ENCODE measurements around the gene KRT38. TPM values are rescaled to one million over a fixed set of nuclear protein-coding genes. Genes with fewer than 3 reads are reported as not detected.

Gene KRT38
- total and polyA plus RNA-seq, 4 donors, result not detected

GRCh38 chr17:41393826-41394225 lies 47.0 kb downstream of the KRT38 start:
- Histone ChIP-seq H3K9me3 (ENCODE audit: control insufficient read depth in 4 of 4, low read length in 3 of 4) (no peaks in the 10 kb centered on the region), H3K9ac (ENCODE audit: low read depth in 1 of 2, low read length in 2 of 2) (no peak overlapping the region), H3K36me3 (ENCODE audit: control insufficient read depth in 4 of 4, insufficient read depth in 3 of 4, low read depth in 1 of 4, low read length in 3 of 4) (no peaks in the 10 kb centered on the region), H3K4me1 (ENCODE audit: control insufficient read depth in 4 of 4, insufficient read depth in 4 of 4, low read length in 3 of 4) (no peaks in the 10 kb centered on the region), H3K27ac (ENCODE audit: low read depth in 1 of 2, low read length in 2 of 2) (no peak overlapping the region), H3K27me3 (ENCODE audit: control insufficient read depth in 4 of 4, insufficient read depth in 4 of 4, low read length in 3 of 4) (no peaks in the 10 kb centered on the region), H3K4me3 (ENCODE audit: low read depth in 1 of 3, low read length in 3 of 3) (no peak overlapping the region)
- WGBS, result 89% methylated on average over 10 of the region's 10 CpGs
- DNase-seq (ENCODE audit: low spot score), result no peak
- TF ChIP-seq CTCF (IDR thresholded peaks at IDR 0.05; ENCODE audit: low read depth, low read length, missing input control) (no peak), MAX (IDR thresholded peaks at IDR 0.05) (no peak), YY1 (IDR thresholded peaks at IDR 0.05) (no peak), HNF4G (IDR thresholded peaks at IDR 0.05) (no peak), REST (IDR thresholded peaks at IDR 0.05) (no peak), HNF4A (conservative IDR thresholded peaks at IDR 0.05) (no peak), EGR1 (IDR thresholded peaks at IDR 0.05; ENCODE audit: low read depth in 2 of 2) (no peak)

GRCh38 chr17:41393294-41393693 lies 47.5 kb downstream of the KRT38 start:
- Histone ChIP-seq H3K4me3 (ENCODE audit: low read depth in 1 of 3, low read length in 3 of 3) (no peak overlapping the region), H3K9ac (ENCODE audit: low read depth in 1 of 2, low read length in 2 of 2) (no peak overlapping the region), H3K27ac (ENCODE audit: low read depth in 1 of 2, low read length in 2 of 2) (no peak overlapping the region), H3K36me3 (ENCODE audit: control insufficient read depth in 4 of 4, insufficient read depth in 3 of 4, low read depth in 1 of 4, low read length in 3 of 4) (no peaks in the 10 kb centered on the region), H3K4me1 (ENCODE audit: control insufficient read depth in 4 of 4, insufficient read depth in 4 of 4, low read length in 3 of 4) (no peaks in the 10 kb centered on the region), H3K9me3 (ENCODE audit: control insufficient read depth in 4 of 4, low read length in 3 of 4) (no peaks in the 10 kb centered on the region), H3K27me3 (ENCODE audit: control insufficient read depth in 4 of 4, insufficient read depth in 4 of 4, low read length in 3 of 4) (no peaks in the 10 kb centered on the region)
- DNase-seq (ENCODE audit: low spot score), result no peak
- WGBS, result 70% methylated on average over 5 of the region's 5 CpGs
- TF ChIP-seq REST (IDR thresholded peaks at IDR 0.05), result no peak

GRCh38 chr17:41392278-41392677 lies 48.5 kb downstream of the KRT38 start:
- H3K27ac ChIP-seq (ENCODE audit: low read depth in 1 of 2, low read length in 2 of 2), result no peak overlapping the region
- H3K4me1 ChIP-seq (ENCODE audit: control insufficient read depth in 4 of 4, insufficient read depth in 4 of 4, low read length in 3 of 4), result no peaks in the 10 kb centered on the region
- H3K36me3 ChIP-seq (ENCODE audit: control insufficient read depth in 4 of 4, insufficient read depth in 3 of 4, low read depth in 1 of 4, low read length in 3 of 4), result no peaks in the 10 kb centered on the region
- H3K27me3 ChIP-seq (ENCODE audit: control insufficient read depth in 4 of 4, insufficient read depth in 4 of 4, low read length in 3 of 4), result no peaks in the 10 kb centered on the region
- TF ChIP-seq RXRA (IDR thresholded peaks at IDR 0.05), result peak in 1 of 2 donors; percentile 24
- no peak for TF ChIP-seq NR2F2 (IDR thresholded peaks at IDR 0.05)
- no peak overlapping the region for H3K4me3 ChIP-seq (ENCODE audit: low read depth in 1 of 3, low read length in 3 of 3)
- no peak for DNase-seq (ENCODE audit: low spot score)
- WGBS, result 94% methylated on average over 1 of the region's 1 CpG
- no peak overlapping the region for H3K9ac ChIP-seq (ENCODE audit: low read depth in 1 of 2, low read length in 2 of 2)
- H3K9me3 ChIP-seq (ENCODE audit: control insufficient read depth in 4 of 4, low read length in 3 of 4), result no peaks in the 10 kb centered on the region
